Neural cell (in vitro differentiated cells): ENCODE data around the gene GID4. TPM values are rescaled to one million over a fixed set of nuclear protein-coding genes. Genes with fewer than 3 reads are reported as not detected.

Source experiments
- H2AFZ ChIP-seq: fragments of 200-600, 300-800 bp; sonication (generic), shearing (Covaris generic); 2 replicates; pipeline ENCODE4 v1.6.0; 2014; ENCODE audit warnings: low read depth, mild to moderate bottlenecking, antibody characterized with exemption, low read length, moderate library complexity
- H3F3A ChIP-seq: fragments of 200-600 bp; shearing (Covaris generic); 2 replicates; pipeline ENCODE4 v1.6.1; 2016; ENCODE audit warnings: mild to moderate bottlenecking, moderate library complexity, mixed read lengths, antibody characterized with exemption, low read length; ENCODE audit not compliant: insufficient read depth, poor library complexity, severe bottlenecking
- H3K27ac ChIP-seq: fragments of 200-600, 300-800 bp; sonication (generic), shearing (Covaris generic); 2 replicates; pipeline ENCODE4 v1.5.1; 2014; ENCODE audit warnings: mild to moderate bottlenecking, low read length, moderate library complexity
- H3K27me3 ChIP-seq: fragments of 300-800, 200-600 bp; sonication (generic), shearing (Covaris generic); 2 replicates; pipeline ENCODE4 v1.6.0; 2014; ENCODE audit warnings: mild to moderate bottlenecking, low read depth, low read length, moderate library complexity; ENCODE audit not compliant: insufficient read depth
- H3K36me3 ChIP-seq: fragments of 300-800, 200-600 bp; sonication (generic), shearing (Covaris generic); 2 replicates; pipeline ENCODE4 v1.5.1; 2014; ENCODE audit warnings: mild to moderate bottlenecking, antibody characterized with exemption, low read length, moderate library complexity; ENCODE audit not compliant: insufficient read depth
- H3K4me2 ChIP-seq: fragments of 300-800, 200-600 bp; sonication (generic), shearing (Covaris generic); 2 replicates; pipeline ENCODE4 v1.6.0; 2014; ENCODE audit warnings: mild to moderate bottlenecking, low read length
- H3K4me3 ChIP-seq: fragments of 300-800, 200-600 bp; sonication (generic), shearing (Covaris generic); 2 replicates; pipeline ENCODE4 v1.5.1; 2014; ENCODE audit warnings: mild to moderate bottlenecking, low read length, moderate library complexity
- H3K79me2 ChIP-seq: fragments of 200-600 bp; shearing (Covaris generic); replicated peaks from 2 replicates; pipeline ENCODE4 v1.6.0; 2014; ENCODE audit warnings: mild to moderate bottlenecking, low read length, moderate library complexity; ENCODE audit not compliant: insufficient read depth
- H3K9ac ChIP-seq: fragments of 300-800, 200-600 bp; sonication (generic), shearing (Covaris generic); 2 replicates; pipeline ENCODE4 v1.6.1; 2016; ENCODE audit warnings: mild to moderate bottlenecking, low read length, mixed read lengths
- H3K9me2 ChIP-seq: fragments of 200-600 bp; shearing (Covaris generic); 2 replicates; pipeline ENCODE4 v1.6.1; 2016; ENCODE audit warnings: mild to moderate bottlenecking, low read length, mixed read lengths; ENCODE audit not compliant: insufficient read depth
- H3K9me3 ChIP-seq: fragments of 200-600, 300-800 bp; sonication (generic), shearing (Covaris generic); 2 replicates; pipeline ENCODE4 v1.6.1; 2016; ENCODE audit warnings: mild to moderate bottlenecking, mixed run types, low read length, moderate library complexity, mixed read lengths
- H4K20me1 ChIP-seq: fragments of 200-600 bp; shearing (Covaris generic); 2 replicates; pipeline ENCODE4 v1.6.1; 2016; ENCODE audit warnings: mild to moderate bottlenecking, mixed run types; ENCODE audit not compliant: insufficient read depth
- CTCF ChIP-seq: fragments of 450-650 bp; IDR thresholded peaks from 2 replicates; pipeline ENCODE4 v1.5.1; 2014; ENCODE audit warnings: antibody characterized with exemption, mild to moderate bottlenecking, moderate library complexity; ENCODE audit not compliant: poor library complexity, severe bottlenecking
- EP300 ChIP-seq: fragments of 450-650 bp; conservative IDR thresholded peaks from 2 replicates; pipeline ENCODE4 v1.6.1; 2014; ENCODE audit warnings: antibody characterized with exemption, mild to moderate bottlenecking, moderate library complexity; ENCODE audit not compliant: poor library complexity, severe bottlenecking
- EZH2 ChIP-seq: fragments of 200-600, 300-800 bp; shearing (Covaris generic), sonication (generic); IDR thresholded peaks from 2 replicates; pipeline ENCODE4 v1.6.1; 2014; ENCODE audit warnings: antibody characterized with exemption, low read length, borderline replicate concordance, mild to moderate bottlenecking; ENCODE audit not compliant: insufficient read depth, poor library complexity, severe bottlenecking
- MXI1 ChIP-seq: fragments of 450-650 bp; conservative IDR thresholded peaks from 2 replicates; pipeline ENCODE4 v1.6.1; 2014; ENCODE audit warnings: antibody characterized with exemption, mild to moderate bottlenecking; ENCODE audit not compliant: poor library complexity, severe bottlenecking
- POLR2AphosphoS5 ChIP-seq: IDR thresholded peaks from 2 replicates; pipeline ENCODE4 v1.6.1; 2012
- RAD21 ChIP-seq: fragments of 450-650 bp; conservative IDR thresholded peaks from 2 replicates; pipeline ENCODE4 v1.6.1; 2014; ENCODE audit warnings: antibody characterized with exemption, mild to moderate bottlenecking, moderate library complexity
- REST ChIP-seq: IDR thresholded peaks from 2 replicates; pipeline ENCODE4 v1.6.1; 2012; ENCODE audit warnings: borderline replicate concordance
- SMC3 ChIP-seq: fragments of 450-650 bp; conservative IDR thresholded peaks from 2 replicates; pipeline ENCODE4 v1.6.1; 2014; ENCODE audit warnings: antibody characterized with exemption, mild to moderate bottlenecking, moderate library complexity; ENCODE audit not compliant: poor library complexity
- TAF1 ChIP-seq: IDR thresholded peaks from 2 replicates; pipeline ENCODE4 v1.6.1; 2012; ENCODE audit warnings: low read depth
- polyA minus RNA-seq: library from RNA; depleted of rRNA, polyadenylated mRNA; stranded (reverse); fragments of >200 nt; gene quantifications from 2 replicates; pipeline ENCODE4 v1.2.3, GENCODE V29; 2014
- polyA plus RNA-seq: library from polyadenylated mRNA; depleted of rRNA; stranded (reverse); fragments of >200 nt; gene quantifications from 2 replicates; pipeline ENCODE4 v1.2.3, GENCODE V29; 2014

GID4 gene
- 3.6 and 4.9 TPM in 2 replicates for polyA plus RNA-seq
- 10.3 and 10.5 TPM in 2 replicates for polyA minus RNA-seq

- peak within 1 kb of the TSS; percentile 81 for H2AFZ ChIP-seq
- no peaks in the 10 kb centered on the region for H3F3A ChIP-seq
- peak within 1 kb of the TSS; percentile 77 for H3K4me2 ChIP-seq
- no peaks in the 10 kb centered on the region for H3K27me3 ChIP-seq
- H3K9me3 ChIP-seq = no peaks in the 10 kb centered on the region
- TF ChIP-seq TAF1 = peak; percentile 7
- peak; percentile 75 for TF ChIP-seq EP300
- TF ChIP-seq SMC3 = peak; percentile 45
- peak; percentile 88 for TF ChIP-seq POLR2AphosphoS5
- peak; percentile 46 for TF ChIP-seq CTCF
- no peak for TF ChIP-seq RAD21
- peak; percentile 29 for TF ChIP-seq REST
- peak; percentile 83 for TF ChIP-seq MXI1
- no peak for TF ChIP-seq EZH2
- H3K9ac ChIP-seq = peak within 1 kb of the TSS; percentile 81
- peak within 1 kb of the TSS; percentile 88 for H3K4me3 ChIP-seq
- H3K36me3 ChIP-seq = no peaks in the 10 kb centered on the region
- peaks cover 35% of the 10 kb centered on the region for H3K79me2 ChIP-seq
- no peaks in the 10 kb centered on the region for H3K9me2 ChIP-seq
- H3K27ac ChIP-seq = peak within 1 kb of the TSS; percentile 80
- H4K20me1 ChIP-seq = no peaks in the 10 kb centered on the region
These were observed at the start of gene GID4, which contains the start of gene ATPAF2 for GRCh38 chr17:18038861-18039534. Gene GID4, plus strand, starts transcription at chr17:18039408. Its CDS starts 57 bp downstream, at chr17:18039465. Gene ATPAF2, minus strand, starts transcription at chr17:18039168. Its CDS starts 155 bp downstream, at chr17:18039013.

- Histone ChIP-seq H4K20me1 (no peaks in the 10 kb centered on the region), H3K27ac (no peak overlapping the region), H3K79me2 (no peaks in the 10 kb centered on the region), H3K27me3 (no peaks in the 10 kb centered on the region), H3K9me2 (no peaks in the 10 kb centered on the region), H3K36me3 (no peaks in the 10 kb centered on the region), H3K4me3 (no peak overlapping the region), H3K4me2 (no peak overlapping the region), H3K9ac (no peak overlapping the region), H3K9me3 (no peaks in the 10 kb centered on the region), H2AFZ (no peak overlapping the region), H3F3A (no peaks in the 10 kb centered on the region)
- TF ChIP-seq TAF1 (no peak), CTCF (no peak), EP300 (no peak), RAD21 (no peak), EZH2 (no peak), REST (no peak), SMC3 (no peak), MXI1 (no peak), POLR2AphosphoS5 (no peak)
These were observed 49.6 kb upstream of the GID4 start for GRCh38 chr17:17989618-17990017.
